ENCODE measurements around the gene SPEG.

Gene SPEG

GRCh38 chr2:219465659-219466561 is 31.3 kb downstream of the SPEG start:
- no peak for DNase-seq

DNA sequence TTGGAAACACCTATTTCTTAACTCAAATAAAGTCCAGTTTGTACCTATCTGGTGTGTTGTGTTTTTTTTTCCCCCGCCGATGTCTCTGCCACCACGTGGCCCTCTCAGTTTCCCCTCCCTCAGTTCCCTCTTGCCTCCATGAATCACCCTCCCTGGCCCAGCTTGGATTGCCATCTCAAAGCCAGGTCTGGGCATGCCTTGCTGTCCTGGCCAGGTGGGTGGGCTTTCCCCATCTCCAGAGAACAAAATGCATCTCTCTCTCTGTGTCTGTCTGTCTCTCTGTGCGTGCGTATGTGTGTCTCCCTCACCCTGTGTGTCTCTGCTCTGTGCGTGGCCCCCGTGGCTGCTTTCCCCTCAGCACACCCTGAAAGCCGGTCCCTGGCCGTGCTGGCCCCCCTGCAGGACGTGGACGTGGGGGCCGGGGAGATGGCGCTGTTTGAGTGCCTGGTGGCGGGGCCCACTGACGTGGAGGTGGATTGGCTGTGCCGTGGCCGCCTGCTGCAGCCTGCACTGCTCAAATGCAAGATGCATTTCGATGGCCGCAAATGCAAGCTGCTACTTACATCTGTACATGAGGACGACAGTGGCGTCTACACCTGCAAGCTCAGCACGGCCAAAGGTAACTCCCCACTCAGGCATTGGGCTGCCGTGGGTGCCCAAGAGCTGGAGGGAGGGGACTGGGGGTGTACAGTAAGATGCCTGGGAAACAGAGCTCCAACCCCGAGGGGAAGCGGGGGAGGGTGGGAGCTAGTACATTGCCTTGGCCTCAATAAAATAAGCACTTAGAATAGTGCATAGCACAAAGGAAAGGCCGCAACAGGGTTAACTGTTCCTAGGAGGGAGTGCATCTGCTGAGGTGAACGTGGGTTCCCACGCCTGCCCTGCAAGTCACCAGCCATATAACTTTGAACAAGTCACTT is 32.4 kb downstream of the SPEG start:
- DNase-seq: no peak

- DNase-seq: no peak
Measured at GRCh38 chr2:219467736-219468075, 33.1 kb downstream of the SPEG start.

DNA sequence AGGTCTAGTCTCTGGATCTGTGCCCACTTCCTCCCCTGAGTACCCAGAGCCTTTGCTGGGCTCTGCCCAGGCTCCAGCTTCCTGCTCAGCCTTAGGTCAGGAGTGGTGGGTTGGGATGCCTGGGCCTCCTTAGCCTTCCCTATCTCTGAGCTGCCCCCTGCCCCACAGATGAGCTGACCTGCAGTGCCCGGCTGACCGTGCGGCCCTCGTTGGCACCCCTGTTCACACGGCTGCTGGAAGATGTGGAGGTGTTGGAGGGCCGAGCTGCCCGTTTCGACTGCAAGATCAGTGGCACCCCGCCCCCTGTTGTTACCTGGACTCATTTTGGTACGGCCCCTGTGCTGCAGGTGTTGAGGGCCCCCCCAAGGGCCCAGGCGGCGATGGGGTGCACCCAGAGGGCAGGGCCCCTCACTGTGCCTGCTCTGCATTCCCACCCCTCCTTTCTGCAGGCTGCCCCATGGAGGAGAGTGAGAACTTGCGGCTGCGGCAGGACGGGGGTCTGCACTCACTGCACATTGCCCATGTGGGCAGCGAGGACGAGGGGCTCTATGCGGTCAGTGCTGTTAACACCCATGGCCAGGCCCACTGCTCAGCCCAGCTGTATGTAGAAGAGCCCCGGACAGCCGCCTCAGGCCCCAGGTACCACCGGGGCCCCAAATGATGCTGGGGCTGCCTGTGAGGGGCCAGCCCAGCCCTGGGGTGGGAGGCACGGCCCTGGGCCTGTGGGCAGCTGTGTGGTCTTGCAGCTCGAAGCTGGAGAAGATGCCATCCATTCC is 34.0 kb downstream of the SPEG start:
- DNase-seq: no peak

GRCh38 chr2:219469186-219469724 is 34.6 kb downstream of the SPEG start:
- DNase-seq: no peak

GRCh38 chr2:219470429-219470828 is 35.8 kb downstream of the SPEG start:
- DNase-seq: no peak

- DNase-seq: no peak
Measured at GRCh38 chr2:219471476-219472371, 37.1 kb downstream of the SPEG start.

DNA sequence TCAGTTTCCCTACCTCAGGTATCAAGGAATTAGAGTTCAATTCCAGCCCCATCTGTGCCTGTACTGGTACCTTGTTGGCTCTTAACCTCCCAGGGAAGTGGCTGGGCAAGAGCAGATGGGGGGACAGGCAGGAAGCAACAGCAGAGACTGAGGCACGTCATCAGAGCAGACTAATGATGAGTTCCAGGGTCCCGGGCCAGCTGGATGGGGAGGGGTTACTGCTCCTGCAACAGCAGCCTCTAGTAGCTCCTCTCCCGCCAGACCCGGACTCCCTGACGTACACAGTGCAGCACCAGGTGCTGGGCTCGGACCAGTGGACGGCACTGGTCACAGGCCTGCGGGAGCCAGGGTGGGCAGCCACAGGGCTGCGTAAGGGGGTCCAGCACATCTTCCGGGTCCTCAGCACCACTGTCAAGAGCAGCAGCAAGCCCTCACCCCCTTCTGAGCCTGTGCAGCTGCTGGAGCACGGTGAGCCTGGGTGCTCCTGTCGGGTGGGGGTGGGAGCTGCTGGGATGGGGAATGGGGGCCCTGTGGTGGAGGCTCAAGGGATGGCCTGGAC is 38.1 kb downstream of the SPEG start:
- DNase-seq: no peak

DNA sequence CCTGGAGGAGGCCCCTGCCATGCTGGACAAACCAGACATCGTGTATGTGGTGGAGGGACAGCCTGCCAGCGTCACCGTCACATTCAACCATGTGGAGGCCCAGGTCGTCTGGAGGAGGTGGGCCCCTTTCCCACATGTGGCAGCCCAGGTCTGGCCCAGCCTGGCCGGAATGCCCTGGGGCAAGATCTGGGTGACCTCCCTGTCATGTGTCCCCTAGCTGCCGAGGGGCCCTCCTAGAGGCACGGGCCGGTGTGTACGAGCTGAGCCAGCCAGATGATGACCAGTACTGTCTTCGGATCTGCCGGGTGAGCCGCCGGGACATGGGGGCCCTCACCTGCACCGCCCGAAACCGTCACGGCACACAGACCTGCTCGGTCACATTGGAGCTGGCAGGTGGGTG is 38.9 kb downstream of the SPEG start:
- no peak for DNase-seq

- DNase-seq: no peak
Measured at GRCh38 chr2:219474285-219475060, 39.8 kb downstream of the SPEG start.

DNA sequence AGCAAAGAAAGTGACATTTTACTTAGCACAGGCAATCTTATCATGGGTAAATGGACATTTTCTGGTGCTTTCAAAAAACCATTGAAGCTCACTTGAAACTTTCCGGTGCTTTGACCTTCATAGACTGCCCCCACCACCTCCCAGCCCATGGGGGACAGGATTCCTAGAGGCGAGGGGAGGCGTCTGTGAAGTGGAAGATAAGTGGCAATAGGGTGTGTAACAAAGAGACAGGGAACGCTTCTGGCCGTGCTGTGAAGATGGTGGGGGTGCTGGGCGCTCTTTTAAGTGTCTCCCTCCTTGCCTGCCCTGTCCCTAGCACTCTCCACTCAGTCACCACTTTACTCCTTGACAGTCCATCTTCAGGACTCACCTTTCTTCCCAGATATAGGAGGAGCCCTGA is 40.6 kb downstream of the SPEG start:
- DNase-seq: no peak

DNA sequence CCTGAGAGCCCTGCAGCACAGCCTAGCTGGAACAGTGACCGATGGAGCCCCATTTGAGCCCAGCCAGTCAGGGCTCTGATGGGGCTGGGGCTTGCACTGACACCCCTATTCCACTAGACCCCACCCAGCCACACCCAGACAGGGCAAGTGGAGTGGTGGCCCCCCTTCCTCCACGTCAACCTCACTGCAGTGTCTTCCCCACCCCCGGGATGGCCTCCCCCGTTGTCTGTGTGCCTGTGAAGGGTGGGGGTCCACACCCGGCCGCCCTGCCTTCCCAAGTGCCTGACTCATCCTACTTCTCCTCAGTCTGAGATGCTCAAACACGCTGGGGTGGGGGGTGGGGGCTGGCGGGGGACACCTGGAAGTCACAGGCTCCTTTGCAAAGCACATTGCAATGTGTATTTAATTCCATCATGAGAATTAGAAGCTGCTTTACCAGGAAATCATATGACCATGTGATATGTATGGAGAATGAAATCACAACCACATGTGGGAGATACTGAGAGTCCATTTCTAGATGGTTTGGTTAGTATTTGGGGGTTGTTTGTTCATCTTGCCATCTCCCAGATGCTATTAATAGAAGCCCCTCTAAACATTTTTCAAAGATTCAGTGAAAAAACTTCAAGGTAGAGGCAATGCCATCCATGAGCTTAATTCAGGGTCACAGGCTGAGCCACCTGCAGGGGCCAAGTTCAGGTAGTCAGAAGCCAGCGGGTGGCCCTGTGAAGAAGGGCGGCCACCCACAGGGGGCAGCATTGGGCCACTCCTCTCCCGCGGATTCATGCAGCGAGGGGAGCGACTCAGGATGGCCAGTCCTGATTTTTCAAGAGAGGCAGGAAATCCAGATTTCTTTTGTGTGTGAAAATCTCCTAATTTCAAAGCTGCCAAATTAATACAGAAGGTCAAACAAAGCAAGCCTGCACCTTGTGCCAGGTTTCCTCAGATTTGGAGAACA is 41.3 kb downstream of the SPEG start:
- DNase-seq: peak; percentile 39 to 64

GRCh38 chr2:219476652-219477151 is 42.1 kb downstream of the SPEG start:
- DNase-seq: no peak

DNA sequence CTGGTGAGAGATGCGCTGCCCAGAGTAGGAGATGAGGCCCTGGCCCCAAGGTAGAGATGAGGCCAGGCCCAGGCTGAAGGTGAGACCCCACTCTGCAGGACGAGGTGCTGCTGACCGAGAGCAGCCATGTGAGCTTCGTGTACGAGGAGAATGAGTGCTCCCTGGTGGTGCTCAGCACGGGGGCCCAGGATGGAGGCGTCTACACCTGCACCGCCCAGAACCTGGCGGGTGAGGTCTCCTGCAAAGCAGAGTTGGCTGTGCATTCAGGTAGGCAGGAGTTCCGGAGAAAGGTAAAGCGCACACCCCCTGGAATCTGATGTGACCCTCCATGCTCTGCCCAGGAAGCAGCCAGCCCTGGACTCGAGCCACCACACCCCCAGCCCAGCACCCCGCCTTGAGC is 42.5 kb downstream of the SPEG start:
- no peak for DNase-seq

- DNase-seq: no peak
Measured at GRCh38 chr2:219477815-219478214, 43.2 kb downstream of the SPEG start.

DNA sequence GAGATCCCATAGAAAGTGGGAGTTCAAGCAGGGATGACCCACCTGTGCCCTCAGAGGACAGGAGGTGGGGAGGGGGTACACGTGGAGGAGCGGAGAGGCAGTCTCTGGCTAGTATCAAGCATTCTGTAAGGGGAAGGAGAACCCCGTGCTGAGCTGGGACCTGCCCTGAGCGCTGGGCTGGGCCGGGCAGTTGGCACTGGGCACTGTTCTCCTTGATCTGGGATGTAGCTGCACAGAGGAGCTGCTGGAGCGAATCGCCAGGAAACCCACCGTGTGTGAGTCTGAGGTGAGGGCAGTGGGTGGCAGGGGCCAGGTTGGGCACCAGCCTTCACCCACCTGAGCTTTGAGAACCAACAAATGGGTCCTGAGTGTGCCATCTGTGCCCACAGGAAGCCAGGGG is 44.3 kb downstream of the SPEG start:
- DNase-seq: no peak

DNA sequence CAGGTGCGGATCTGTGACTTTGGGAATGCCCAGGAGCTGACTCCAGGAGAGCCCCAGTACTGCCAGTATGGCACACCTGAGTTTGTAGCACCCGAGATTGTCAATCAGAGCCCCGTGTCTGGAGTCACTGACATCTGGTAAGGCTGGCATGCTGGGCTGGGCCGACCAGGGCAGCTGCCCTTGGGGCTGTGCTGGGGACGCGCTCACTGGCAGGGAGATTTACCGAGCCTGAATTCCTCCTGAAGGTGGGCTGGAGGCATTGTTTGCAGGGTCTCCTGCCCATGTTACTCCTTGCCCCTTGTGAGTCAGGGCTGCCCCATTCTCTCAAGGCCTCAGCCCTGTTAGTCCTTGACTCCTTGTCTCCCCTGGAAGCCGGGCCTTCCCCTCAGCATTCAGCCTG is 45.4 kb downstream of the SPEG start:
- DNase-seq: no peak

- DNase-seq: no peak
Measured at GRCh38 chr2:219482674-219483405, 48.2 kb downstream of the SPEG start.
